Measurements from ENCODE around the gene RBM28.

RBM28 gene

GRCh38 chr7:128376077-128376476 lies 32.4 kb upstream of the RBM28 start:
- ATAC-seq (ENCODE audit: insufficient read depth, low read depth), result no peak
- DNase-seq, result no peak
- TF ChIP-seq EZH2 (IDR thresholded peaks at IDR 0.05; ENCODE audit: borderline replicate concordance, low read depth, low read length, severe bottlenecking), result no peak
- TF ChIP-seq, protein P1, sequence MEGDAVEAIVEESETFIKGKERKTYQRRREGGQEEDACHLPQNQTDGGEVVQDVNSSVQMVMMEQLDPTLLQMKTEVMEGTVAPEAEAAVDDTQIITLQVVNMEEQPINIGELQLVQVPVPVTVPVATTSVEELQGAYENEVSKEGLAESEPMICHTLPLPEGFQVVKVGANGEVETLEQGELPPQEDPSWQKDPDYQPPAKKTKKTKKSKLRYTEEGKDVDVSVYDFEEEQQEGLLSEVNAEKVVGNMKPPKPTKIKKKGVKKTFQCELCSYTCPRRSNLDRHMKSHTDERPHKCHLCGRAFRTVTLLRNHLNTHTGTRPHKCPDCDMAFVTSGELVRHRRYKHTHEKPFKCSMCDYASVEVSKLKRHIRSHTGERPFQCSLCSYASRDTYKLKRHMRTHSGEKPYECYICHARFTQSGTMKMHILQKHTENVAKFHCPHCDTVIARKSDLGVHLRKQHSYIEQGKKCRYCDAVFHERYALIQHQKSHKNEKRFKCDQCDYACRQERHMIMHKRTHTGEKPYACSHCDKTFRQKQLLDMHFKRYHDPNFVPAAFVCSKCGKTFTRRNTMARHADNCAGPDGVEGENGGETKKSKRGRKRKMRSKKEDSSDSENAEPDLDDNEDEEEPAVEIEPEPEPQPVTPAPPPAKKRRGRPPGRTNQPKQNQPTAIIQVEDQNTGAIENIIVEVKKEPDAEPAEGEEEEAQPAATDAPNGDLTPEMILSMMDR (IDR thresholded peaks at IDR 0.05; ENCODE audit: borderline replicate concordance, extremely low read depth, low read length, poor library complexity, severe bottlenecking), result no peak
- no peaks in the 10 kb centered on the region for H3K4me1 ChIP-seq (ENCODE audit: insufficient read depth, low read length)
- no peaks in the 10 kb centered on the region for H3K9me3 ChIP-seq (ENCODE audit: insufficient read depth, low read length, severe bottlenecking)
- no peak overlapping the region for H2AFZ ChIP-seq (ENCODE audit: low read depth, low read length)
- H3K4me2 ChIP-seq (ENCODE audit: insufficient read depth, low read length), result no peak overlapping the region
- no peak overlapping the region for H3K4me3 ChIP-seq (ENCODE audit: low read depth in 1 of 2, low read length in 2 of 2)
- H3K79me2 ChIP-seq (ENCODE audit: insufficient read depth, low read length), result no peaks in the 10 kb centered on the region
- H4K20me1 ChIP-seq (ENCODE audit: insufficient read depth, low read length), result no peaks in the 10 kb centered on the region
- H3K9ac ChIP-seq (ENCODE audit: low read depth, low read length), result no peak overlapping the region
- H3K36me3 ChIP-seq (ENCODE audit: insufficient read depth, low read length), result no peaks in the 10 kb centered on the region
- H3K27me3 ChIP-seq (ENCODE audit: insufficient read depth, low read length, poor library complexity), result peaks cover 3% of the 10 kb centered on the region
- H3K27ac ChIP-seq (ENCODE audit: low read length), result no peak overlapping the region

DNA sequence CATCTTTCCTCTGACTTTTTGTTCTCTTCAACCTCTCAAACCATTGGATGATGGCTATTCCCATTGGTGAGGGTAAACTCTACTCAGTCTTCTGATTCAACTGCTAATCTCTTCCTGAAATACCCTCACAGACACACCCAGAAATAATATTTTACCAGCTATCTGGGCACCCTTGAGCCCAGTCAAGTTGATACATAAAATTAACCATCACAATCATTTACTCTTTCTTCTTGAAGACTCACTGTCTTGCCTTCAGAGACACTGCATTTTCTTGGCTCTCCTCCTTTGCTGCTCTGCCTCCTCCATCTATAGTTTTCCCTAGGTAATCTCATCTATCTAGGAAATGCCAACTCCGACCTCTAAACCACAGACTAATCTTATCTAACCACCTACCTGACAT lies 30.3 kb upstream of the RBM28 start:
- no peak for DNase-seq
- no peak for TF ChIP-seq EZH2 (IDR thresholded peaks at IDR 0.05; ENCODE audit: borderline replicate concordance, low read depth, low read length, severe bottlenecking)
- TF ChIP-seq, protein P1 (IDR thresholded peaks at IDR 0.05; ENCODE audit: borderline replicate concordance, extremely low read depth, low read length, poor library complexity, severe bottlenecking), result no peak
- Histone ChIP-seq H3K27me3 (ENCODE audit: insufficient read depth, low read length, poor library complexity) (peaks cover 3% of the 10 kb centered on the region), H3K4me2 (ENCODE audit: insufficient read depth, low read length) (no peak overlapping the region), H3K9me3 (ENCODE audit: insufficient read depth, low read length, severe bottlenecking) (no peaks in the 10 kb centered on the region), H3K4me1 (ENCODE audit: insufficient read depth, low read length) (no peaks in the 10 kb centered on the region), H3K36me3 (ENCODE audit: insufficient read depth, low read length) (no peaks in the 10 kb centered on the region), H2AFZ (ENCODE audit: low read depth, low read length) (no peak overlapping the region), H4K20me1 (ENCODE audit: insufficient read depth, low read length) (no peaks in the 10 kb centered on the region), H3K79me2 (ENCODE audit: insufficient read depth, low read length) (no peaks in the 10 kb centered on the region), H3K27ac (ENCODE audit: low read length) (no peak overlapping the region), H3K9ac (ENCODE audit: low read depth, low read length) (no peak overlapping the region), H3K4me3 (ENCODE audit: low read depth in 1 of 2, low read length in 2 of 2) (no peak overlapping the region)
- ATAC-seq (ENCODE audit: insufficient read depth, low read depth), result no peak

DNA sequence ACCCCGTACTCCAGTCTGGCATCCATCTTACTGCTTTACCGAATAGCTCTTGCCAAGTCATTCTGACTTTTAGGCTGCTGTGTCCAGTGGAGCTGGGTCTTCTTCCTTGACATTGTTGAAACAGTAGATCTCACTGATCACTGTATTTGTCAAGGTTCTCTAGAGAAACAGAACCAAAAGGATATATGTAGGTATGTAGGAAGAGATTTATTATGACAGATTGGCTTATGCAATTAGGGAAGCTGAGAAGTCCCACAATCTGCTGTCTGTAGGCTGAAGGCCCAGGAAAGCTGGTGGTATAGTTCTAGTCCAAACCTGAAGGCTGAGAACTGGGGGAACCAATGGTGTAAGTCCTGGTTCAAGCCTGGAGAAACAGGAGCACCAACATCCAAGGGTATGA lies 29.9 kb upstream of the RBM28 start:
- no peak for DNase-seq
- Histone ChIP-seq H3K4me1 (ENCODE audit: insufficient read depth, low read length) (no peaks in the 10 kb centered on the region), H3K9me3 (ENCODE audit: insufficient read depth, low read length, severe bottlenecking) (no peaks in the 10 kb centered on the region), H3K4me3 (ENCODE audit: low read depth in 1 of 2, low read length in 2 of 2) (no peak overlapping the region), H3K79me2 (ENCODE audit: insufficient read depth, low read length) (no peaks in the 10 kb centered on the region), H3K9ac (ENCODE audit: low read depth, low read length) (no peak overlapping the region), H3K27me3 (ENCODE audit: insufficient read depth, low read length, poor library complexity) (peaks cover 3% of the 10 kb centered on the region), H3K27ac (ENCODE audit: low read length) (no peak overlapping the region), H2AFZ (ENCODE audit: low read depth, low read length) (no peak overlapping the region), H3K4me2 (ENCODE audit: insufficient read depth, low read length) (no peak overlapping the region), H4K20me1 (ENCODE audit: insufficient read depth, low read length) (no peaks in the 10 kb centered on the region), H3K36me3 (ENCODE audit: insufficient read depth, low read length) (no peaks in the 10 kb centered on the region)
- TF ChIP-seq, protein P1 (IDR thresholded peaks at IDR 0.05; ENCODE audit: borderline replicate concordance, extremely low read depth, low read length, poor library complexity, severe bottlenecking), result no peak
- TF ChIP-seq EZH2 (IDR thresholded peaks at IDR 0.05; ENCODE audit: borderline replicate concordance, low read depth, low read length, severe bottlenecking), result no peak
- ATAC-seq (ENCODE audit: insufficient read depth, low read depth), result no peak

- Histone ChIP-seq H3K9ac (ENCODE audit: low read depth, low read length) (no peak overlapping the region), H2AFZ (ENCODE audit: low read depth, low read length) (no peak overlapping the region), H3K79me2 (ENCODE audit: insufficient read depth, low read length) (no peaks in the 10 kb centered on the region), H3K27me3 (ENCODE audit: insufficient read depth, low read length, poor library complexity) (peaks cover 12% of the 10 kb centered on the region), H3K4me1 (ENCODE audit: insufficient read depth, low read length) (no peaks in the 10 kb centered on the region), H3K27ac (ENCODE audit: low read length) (no peak overlapping the region), H3K36me3 (ENCODE audit: insufficient read depth, low read length) (no peaks in the 10 kb centered on the region), H3K4me3 (ENCODE audit: low read depth in 1 of 2, low read length in 2 of 2) (no peak overlapping the region), H4K20me1 (ENCODE audit: insufficient read depth, low read length) (no peaks in the 10 kb centered on the region), H3K4me2 (ENCODE audit: insufficient read depth, low read length) (no peak overlapping the region), H3K9me3 (ENCODE audit: insufficient read depth, low read length, severe bottlenecking) (no peaks in the 10 kb centered on the region)
- ATAC-seq (ENCODE audit: insufficient read depth, low read depth), result no peak
- TF ChIP-seq, protein P1 (IDR thresholded peaks at IDR 0.05; ENCODE audit: borderline replicate concordance, extremely low read depth, low read length, poor library complexity, severe bottlenecking), result no peak
- TF ChIP-seq EZH2 (IDR thresholded peaks at IDR 0.05; ENCODE audit: borderline replicate concordance, low read depth, low read length, severe bottlenecking), result no peak
- DNase-seq, result no peak
Measured at GRCh38 chr7:128370491-128370890, 26.8 kb upstream of the RBM28 start.

Data from DND-41 (cell line).